Vagina (tissue), 2 donors: ENCODE results near the gene BSG.

Source experiments
- POLR2A ChIP-seq, 2 donors: fragments of 450-650 bp; IDR thresholded peaks; one replicate each; pipeline ENCODE4 v1.6.1; 2017; ENCODE audit warnings: antibody characterized with exemption in 2 of 2, mild to moderate bottlenecking in 2 of 2, moderate library complexity in 2 of 2
- TF ChIP-seq, protein P1 (sequence below), 3 experiments: fragments of 450-650 bp in 2 of 3; fragments of 200-600 bp in 1 of 3; sonication (generic) in 1 of 3; IDR thresholded peaks; one replicate each; pipeline ENCODE4 v1.5.1; 2017 to 2019; ENCODE audit warnings: antibody characterized with exemption in 3 of 3, mild to moderate bottlenecking in 2 of 3, moderate library complexity in 2 of 3

DNA sequence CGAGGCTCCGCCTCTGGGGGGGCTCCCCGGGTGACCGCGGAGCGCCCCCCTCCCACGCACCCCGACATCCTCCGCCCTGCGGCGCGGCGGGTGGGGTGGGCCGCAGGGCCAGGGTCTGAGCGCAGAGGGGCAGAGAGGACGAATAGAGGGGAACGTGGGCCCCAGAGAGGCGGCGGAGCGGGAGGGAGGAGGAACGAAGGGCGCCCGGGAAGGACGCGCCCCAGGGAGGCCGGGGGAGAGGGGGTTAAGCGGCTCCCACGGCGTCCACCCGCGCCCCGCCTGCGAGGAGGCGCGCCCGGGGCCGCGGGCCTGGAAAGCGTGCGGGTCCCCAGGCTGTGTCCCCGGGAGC lies 18.3 kb downstream of the BSG start:
- TF ChIP-seq, protein P1, sequence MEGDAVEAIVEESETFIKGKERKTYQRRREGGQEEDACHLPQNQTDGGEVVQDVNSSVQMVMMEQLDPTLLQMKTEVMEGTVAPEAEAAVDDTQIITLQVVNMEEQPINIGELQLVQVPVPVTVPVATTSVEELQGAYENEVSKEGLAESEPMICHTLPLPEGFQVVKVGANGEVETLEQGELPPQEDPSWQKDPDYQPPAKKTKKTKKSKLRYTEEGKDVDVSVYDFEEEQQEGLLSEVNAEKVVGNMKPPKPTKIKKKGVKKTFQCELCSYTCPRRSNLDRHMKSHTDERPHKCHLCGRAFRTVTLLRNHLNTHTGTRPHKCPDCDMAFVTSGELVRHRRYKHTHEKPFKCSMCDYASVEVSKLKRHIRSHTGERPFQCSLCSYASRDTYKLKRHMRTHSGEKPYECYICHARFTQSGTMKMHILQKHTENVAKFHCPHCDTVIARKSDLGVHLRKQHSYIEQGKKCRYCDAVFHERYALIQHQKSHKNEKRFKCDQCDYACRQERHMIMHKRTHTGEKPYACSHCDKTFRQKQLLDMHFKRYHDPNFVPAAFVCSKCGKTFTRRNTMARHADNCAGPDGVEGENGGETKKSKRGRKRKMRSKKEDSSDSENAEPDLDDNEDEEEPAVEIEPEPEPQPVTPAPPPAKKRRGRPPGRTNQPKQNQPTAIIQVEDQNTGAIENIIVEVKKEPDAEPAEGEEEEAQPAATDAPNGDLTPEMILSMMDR (IDR thresholded peaks at IDR 0.05) = no peak
- no peak for TF ChIP-seq POLR2A (IDR thresholded peaks at IDR 0.05)
